Fibroblast of peridontal ligament (primary cell): ENCODE data around the gene KAT2A.

Source experiments
- DNase-seq: peaks from one replicate; pipeline ENCODE4 v3.0.0-alpha.2; 2010; ENCODE audit errors: extremely low read depth

KAT2A gene

GRCh38 chr17:42114118-42114517, 7.0 kb downstream of the KAT2A start:
- no peak for DNase-seq

- no peak for DNase-seq
Measured at GRCh38 chr17:42113293-42114069, 7.7 kb downstream of the KAT2A start.

- peak; percentile 86 for DNase-seq
Measured at GRCh38 chr17:42112552-42113176, 8.5 kb downstream of the KAT2A start, which contains the start of gene DHX58. TSS of gene DHX58 (minus strand) at chr17:42112714. CDS start at chr17:42111892, 822 bp downstream.

DNA sequence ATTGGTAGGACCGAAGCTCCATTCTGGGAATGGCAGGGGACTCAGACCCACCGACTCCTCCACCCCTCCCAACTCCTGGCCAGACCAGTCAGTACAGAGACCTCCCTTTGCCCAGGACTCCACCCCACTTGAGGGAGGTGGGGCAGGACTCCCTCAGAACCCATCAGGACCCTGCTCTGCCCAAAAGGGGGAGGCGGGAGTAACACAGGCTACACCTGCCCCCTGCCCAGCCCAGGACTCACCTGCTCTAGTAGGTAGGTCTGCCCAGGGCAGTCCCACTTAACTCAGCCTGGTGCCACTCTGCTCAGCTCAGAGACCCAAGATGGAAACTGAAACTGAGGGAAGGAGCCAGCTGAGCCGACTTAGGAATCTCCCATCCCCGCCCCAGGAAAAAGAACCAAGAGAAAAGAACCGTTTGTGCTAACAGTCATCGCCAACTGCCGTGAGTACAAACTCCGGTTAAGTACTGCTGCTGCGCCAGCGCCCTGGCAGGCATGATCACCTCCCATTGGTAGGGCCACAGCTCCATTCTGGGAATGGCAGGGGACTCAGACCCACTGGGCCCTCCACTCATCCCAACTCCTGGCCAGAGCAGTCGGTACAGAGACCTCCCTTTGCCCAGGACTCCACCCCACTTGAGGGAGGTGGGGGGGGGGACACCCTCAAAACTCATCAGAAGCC, 9.2 kb downstream of the KAT2A start:
- DNase-seq, result peak; percentile 55

DNA sequence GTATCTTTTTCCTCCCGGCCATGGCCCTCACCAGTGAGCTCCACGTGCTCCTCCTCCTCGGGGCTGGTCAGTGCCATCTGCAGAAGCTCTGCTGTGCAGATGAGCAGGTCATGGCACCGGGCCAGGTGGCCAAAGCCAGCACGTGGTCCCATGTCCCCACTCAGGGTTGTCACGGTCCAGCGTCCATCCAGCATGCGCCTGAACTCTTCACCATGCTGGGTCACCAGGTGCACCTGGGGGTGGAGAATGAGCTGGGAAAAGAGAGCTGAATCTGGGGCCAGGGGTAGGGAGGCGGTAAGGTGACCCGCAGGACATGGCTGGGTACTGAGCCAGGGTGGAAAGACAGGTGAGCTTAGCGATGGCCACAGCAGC, 9.9 kb downstream of the KAT2A start:
- DNase-seq, result no peak

GRCh38 chr17:42110301-42111264, 10.6 kb downstream of the KAT2A start:
- DNase-seq, result no peak

DNA sequence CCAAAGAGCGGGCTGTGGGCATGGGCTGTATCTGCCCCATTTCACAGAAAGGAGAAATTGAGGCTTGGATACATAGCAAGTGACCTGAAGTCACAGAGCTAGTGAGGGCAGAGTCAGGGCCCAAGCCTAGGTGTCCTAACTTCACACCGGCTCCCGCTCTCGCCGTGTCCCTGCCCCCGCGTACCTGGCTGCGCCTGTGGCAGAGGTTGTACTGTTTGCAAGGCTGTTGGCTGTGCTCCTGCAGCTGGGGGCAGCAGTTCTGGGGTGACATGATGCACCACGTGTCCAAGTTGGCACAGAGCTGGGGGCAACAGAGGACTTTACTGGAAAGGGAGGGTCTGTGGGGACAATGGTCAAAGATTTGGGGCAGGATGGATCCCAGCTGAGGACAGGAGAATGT, 12.1 kb downstream of the KAT2A start:
- DNase-seq, result no peak

- DNase-seq, result no peak
Measured at GRCh38 chr17:42107597-42108576, 13.3 kb downstream of the KAT2A start.

DNA sequence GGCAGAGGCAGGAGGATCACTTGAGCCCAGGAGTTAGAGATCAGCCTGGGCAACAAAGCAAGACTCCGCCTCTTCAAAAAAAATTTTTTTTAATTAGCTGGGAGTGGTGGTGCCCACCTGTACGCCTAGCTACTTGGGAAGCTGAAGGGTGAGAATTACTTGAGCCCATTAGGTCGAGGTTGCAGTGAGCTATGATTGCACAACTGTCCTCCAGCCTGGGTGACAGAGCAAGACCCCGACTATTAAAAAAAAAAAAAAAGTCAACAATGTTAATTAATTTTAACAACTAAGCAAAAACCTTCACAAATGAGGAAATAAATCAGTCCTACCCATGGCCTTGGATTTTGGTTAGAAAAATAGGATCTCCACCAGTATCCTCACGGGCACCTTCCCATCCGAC, 14.0 kb downstream of the KAT2A start:
- no peak for DNase-seq

- DNase-seq, result no peak
Measured at GRCh38 chr17:42106009-42106408, 15.2 kb downstream of the KAT2A start.

DNA sequence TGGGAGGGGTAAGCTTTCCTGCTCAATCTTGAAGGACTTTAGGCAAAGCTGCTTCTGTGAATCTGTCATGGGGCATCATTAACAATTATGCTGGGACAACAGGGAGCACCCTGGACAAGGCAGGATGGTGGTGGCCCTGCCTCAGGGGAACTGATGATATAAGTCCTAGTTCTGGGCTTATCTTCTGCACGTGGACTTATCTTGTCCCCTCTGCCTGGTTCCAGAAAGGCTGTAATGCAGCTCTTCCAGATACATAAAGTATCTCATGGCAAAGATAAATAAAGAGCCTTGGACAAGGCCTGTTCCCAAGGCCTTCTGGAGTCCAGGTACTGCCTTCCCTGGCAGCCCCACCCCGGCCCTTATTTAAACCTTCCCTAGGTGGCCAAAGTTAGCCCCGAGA, 16.9 kb downstream of the KAT2A start:
- DNase-seq, result no peak

GRCh38 chr17:42103221-42103954, 17.8 kb downstream of the KAT2A start:
- DNase-seq, result no peak

DNA sequence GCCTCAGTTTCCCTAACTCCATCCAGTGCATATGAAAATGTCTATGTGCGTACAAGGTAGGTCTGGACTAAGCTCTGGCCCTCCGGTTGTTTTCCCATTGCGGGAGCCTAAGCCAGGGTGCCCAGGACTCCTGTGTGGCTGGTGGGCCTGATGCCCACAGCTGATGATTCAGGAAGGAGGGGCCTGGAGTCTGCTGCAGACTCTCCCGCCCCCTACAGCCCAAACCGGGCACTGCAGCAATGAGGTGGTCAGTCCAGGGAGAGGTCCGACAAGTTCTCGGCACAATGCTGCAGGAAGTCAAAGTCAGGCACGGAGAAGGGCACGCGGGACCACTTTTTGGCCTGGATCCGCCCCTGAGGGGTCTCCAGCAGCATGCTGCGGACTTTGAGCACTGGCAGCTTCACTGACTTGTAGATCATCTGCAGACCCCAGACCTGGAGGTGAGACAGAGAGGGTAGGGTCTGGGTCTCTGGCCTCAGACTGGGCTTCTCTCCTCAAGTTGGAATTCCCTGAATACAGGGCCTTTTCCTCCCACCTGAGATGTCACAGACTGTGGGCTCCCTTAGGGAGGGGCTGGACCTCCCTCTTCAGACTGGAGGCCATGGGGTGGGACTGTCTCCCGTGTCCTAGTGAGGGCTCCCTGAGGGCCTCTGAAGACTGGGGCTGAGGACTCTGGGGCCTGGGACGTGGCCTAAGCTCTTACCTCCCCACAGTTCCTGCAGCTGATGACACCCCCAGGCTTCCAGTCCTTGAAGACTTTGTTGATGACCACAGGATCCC, 19.5 kb downstream of the KAT2A start:
- peak; percentile 44 for DNase-seq

DNA sequence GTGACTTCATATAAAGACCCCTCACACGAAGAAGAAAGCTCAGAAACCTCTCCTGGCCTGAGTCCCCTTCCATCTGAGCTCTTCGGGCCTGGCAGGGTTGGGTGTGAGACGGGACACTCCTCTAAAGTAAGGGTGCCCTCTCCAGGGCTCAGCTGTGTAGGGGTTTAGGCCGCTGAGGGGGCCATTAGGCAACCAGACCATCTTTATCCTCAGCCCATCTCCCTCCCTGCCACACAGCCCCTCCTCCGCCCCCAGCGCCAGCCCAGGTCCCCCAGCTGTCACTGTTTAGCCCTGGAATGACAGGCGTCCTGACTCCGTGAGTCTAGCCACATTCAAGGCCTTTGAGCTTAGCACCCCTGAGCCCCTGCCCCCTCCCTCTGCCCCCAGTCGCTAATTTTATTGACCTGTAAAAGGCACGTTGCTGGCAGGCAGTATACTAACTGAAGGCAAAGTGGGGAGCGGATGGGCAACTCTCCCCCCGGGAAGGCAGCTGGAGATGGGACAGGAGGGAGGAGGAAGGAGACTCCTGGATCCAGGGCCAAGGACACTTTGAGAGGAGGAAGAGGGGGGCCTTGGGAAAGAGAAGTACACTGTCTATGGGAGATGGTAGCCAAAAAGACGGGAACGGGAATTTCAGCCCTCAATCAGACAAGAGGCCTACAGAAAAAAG, 22.3 kb downstream of the KAT2A start:
- no peak for DNase-seq

DNA sequence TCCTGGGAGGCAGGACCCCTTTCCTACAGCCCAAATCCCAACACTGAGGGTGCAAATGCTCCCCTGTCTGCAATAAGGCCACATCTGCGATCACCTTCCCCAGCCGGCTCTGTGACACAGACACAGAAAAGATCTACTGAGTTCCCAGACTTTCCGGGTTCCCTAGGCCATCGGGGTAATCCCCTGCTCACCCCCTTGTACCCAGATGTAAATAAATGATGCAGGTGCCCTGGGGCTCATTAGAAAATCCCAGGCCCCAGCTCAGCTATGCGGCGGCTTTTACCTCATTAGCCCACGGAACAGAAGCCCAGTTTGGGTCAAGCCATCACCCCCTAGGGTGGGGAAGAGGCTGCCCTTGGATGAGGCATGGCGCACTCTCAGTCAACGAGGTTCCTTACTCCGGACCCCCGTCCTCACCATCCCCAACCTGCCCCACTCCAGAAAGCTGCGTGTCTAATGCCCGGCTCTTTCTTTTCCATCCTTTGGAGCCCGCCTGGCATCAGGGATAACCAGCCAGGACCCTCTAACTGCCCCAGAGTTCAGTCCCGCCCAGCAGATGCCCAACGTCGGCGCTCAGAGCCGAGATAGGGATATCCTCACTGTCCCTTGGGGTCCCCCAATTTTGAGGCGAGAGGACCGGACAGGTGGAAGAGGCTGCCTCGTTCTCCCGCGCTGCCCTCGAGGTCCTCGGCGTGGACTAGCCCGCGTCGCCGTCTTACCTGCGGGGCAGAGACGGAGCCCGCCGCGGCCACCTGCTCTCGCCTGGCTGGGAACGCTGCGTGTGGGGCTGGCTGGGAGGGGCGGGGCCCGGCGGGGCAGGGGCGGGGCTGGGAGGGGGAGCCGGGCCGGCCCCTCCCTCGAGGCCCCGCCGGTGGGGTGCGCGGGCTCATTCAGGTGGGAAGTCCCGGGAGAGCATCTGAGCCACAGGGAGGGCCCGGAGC, 23.2 kb downstream of the KAT2A start, which contains the start of gene ZNF385C:
ZNF385C (minus strand) TSS at position 783 of the 941 bp plus-strand sequence. CDS start 35,417 bp downstream, outside the sequence.
- no peak for DNase-seq

DNA sequence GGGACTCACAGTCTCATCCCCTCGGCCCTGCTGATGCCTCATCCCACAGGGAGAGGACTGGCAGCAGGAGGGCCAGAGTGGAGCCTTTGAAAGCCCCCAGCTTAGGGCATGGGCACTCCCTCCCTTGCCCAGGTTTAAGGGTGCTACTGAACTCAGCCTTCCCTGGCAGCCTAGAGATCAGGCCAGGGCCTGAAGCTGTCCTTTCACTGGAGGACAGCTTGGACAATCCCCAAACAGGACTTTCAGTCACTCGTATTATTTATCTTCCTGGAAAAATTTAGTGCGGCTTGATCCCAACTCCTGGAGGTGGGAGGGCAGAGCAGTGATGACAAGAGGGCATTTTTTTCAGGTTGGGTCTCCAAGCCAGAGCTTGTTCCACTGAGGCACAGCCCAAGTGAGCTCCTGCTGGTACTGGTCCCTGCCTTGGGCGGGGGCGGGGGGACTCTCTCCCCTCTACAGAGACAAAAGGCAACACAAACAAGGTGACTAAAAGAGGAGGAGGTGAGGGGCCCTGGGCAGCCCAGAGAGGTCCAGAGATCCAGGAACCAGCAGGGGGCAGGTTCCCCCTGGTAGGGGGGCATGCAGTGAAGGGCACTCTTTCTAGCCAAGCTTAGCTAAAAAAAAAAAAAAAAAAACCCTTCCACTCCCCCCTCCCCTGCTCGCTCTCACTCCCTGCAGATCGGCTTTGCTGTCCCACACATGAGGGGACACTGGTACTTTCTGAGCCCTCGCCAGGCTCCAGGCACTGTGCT, 24.6 kb downstream of the KAT2A start:
- DNase-seq, result no peak
